ENCODE data around the gene MXRA8. TPM values are rescaled to one million over a fixed set of nuclear protein-coding genes. Genes with fewer than 3 reads are reported as not detected.

MXRA8 gene
- total RNA-seq, 1 donor from 2014 or later: 345 TPM

DNA sequence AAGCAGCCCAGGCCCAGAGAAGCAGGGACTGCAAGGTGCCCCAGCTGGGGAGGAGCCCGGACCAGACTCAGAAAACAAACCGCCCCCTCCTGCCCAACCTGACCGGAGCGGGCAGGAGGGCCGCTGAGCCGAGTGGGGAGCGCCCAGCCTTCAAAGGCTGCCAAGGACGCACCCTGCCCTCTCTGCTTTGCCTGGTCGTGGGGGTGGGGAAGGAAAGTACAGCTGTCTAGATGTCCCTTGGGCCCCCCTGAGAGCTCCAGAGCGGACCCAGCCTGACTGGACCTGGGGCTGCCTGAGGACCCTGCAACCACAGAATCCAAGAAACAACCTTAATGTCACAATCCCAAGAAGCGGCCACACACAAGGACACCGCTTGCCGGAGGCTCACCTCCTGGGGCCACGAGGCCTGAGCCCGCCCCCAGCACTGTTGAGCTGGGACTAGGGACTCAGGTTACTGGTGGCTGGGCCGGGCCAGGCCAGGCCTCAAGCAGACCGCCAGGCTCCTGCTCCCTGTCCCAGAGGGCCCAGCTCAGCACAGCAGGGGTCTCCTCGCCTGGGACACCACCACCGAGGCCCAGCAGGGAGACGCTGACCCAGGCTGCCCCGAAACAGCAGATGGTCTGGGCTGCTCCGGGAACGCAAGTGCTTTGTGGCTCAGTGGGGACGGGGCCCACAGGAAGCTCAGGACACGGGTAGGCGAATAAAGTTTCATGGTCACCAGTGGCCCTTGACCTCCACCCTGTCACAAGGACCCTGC is 10.5 kb downstream of the MXRA8 start:
- Histone ChIP-seq H3K4me3 (peak overlapping the region; percentile 91 to 93), H3K27me3 (no peaks in the 10 kb centered on the region), H3K27ac (peak overlapping the region; percentile 6 to 15), H3K36me3 (no peaks in the 10 kb centered on the region), H3K4me1 (peaks cover 7 to 44% of the 10 kb centered on the region in 2 donors), H3K9me3 (no peaks in the 10 kb centered on the region)
- intact Hi-C loops (cut with DNase I): loop anchor here (2.0 kb wide), 2 partner anchors 39 to 59 kb away; partner anchors contain the start of genes MRPL20 and PUSL1
- TF ChIP-seq, protein P1, sequence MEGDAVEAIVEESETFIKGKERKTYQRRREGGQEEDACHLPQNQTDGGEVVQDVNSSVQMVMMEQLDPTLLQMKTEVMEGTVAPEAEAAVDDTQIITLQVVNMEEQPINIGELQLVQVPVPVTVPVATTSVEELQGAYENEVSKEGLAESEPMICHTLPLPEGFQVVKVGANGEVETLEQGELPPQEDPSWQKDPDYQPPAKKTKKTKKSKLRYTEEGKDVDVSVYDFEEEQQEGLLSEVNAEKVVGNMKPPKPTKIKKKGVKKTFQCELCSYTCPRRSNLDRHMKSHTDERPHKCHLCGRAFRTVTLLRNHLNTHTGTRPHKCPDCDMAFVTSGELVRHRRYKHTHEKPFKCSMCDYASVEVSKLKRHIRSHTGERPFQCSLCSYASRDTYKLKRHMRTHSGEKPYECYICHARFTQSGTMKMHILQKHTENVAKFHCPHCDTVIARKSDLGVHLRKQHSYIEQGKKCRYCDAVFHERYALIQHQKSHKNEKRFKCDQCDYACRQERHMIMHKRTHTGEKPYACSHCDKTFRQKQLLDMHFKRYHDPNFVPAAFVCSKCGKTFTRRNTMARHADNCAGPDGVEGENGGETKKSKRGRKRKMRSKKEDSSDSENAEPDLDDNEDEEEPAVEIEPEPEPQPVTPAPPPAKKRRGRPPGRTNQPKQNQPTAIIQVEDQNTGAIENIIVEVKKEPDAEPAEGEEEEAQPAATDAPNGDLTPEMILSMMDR (IDR thresholded peaks at IDR 0.05): no peak
- no peak for DNase-seq (ENCODE audit: low spot score in 2 of 2)

DNA sequence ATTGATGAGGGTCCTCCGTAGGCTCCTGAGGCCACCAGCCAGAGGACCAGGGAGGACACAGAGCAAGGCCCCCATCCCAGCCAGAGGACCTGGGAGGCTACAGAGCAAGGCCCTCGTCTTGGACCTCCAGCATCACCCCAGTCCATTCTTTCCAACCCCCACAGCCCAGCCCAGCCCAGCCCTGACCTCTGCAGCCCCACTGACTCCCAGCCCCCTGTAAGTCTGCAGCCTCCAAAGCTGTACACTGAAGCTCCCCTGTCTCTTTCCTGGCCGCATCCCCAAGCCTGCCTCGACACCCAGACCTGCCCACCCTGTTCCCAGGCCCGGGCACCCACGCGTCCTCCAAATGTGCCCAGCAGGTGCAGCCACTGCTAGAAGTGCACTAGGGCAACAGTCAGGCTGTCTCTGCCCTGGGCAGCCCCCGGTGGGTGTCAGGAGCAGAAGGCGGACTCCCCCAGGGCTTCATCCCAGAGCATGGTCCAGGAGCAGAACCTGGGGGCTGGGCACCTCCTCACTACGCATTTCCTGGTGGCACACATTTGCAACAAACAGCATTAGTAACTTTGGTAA is 11.2 kb downstream of the MXRA8 start:
- no peaks in the 10 kb centered on the region for H3K9me3 ChIP-seq
- no peaks in the 10 kb centered on the region for H3K27me3 ChIP-seq
- intact Hi-C loops (cut with DNase I): no loop called here
- TF ChIP-seq, protein P1 (IDR thresholded peaks at IDR 0.05): no peak
- peaks cover 7 to 37% of the 10 kb centered on the region in 2 donors for H3K4me1 ChIP-seq
- peaks cover 0 to 2% of the 10 kb centered on the region in 2 donors for H3K36me3 ChIP-seq
- H3K4me3 ChIP-seq: peak overlapping the region; percentile 91 to 93
- no peak overlapping the region for H3K27ac ChIP-seq
- DNase-seq (ENCODE audit: low spot score in 2 of 2): no peak

DNA sequence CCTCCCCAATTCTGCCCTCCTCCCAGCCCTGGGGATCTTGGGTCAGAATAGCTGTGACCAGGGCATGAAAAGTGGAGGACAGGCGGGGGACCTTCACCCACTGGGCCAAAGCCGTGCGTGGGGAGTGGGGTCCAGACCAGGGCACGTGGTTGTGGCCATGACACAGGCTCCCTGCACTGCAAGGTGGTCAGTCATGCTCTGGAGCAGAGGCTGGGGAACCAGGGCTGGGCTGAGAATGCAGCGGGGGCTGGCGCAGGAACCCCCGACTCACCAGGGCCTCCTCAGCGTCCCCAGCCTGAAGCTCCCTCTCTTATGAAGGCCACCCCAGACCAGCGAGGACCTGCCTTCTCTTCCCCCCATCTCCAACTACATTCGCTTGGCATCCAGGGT is 11.9 kb downstream of the MXRA8 start:
- intact Hi-C loops (cut with DNase I): no loop called here

DNA sequence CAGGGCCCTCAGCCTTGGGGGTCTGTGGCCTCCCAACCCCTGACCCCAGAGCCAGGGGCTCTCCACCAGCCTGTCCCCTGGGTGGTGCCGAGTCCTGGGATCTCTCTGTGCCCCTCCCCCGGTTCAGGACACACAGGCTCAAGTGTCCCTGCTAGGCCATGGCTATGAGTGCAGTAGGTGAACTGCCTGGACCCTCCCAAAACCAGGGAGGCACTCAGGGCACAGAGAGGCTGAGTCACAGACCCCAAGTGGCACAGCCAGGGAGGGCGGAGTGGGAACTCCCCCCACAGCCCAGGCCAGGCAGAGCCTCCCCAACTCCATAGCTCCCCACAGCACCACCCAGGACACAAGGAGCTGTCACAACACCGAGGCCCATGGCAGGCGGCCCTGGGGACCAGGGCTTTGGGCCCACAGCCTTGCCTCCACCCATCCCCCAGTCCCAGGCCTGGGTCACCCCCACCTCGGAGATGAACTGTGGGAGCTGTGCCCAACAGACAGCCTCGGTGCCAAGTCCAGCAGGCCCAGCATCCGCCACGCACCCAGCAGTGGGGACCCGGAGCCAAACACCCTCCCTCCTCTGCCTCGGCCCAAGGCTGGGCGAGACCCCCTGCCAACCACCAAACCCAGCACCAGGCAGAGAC is 12.4 kb downstream of the MXRA8 start:
- Histone ChIP-seq H3K4me1 (peaks cover 3 to 30% of the 10 kb centered on the region in 2 donors), H3K27me3 (no peaks in the 10 kb centered on the region), H3K36me3 (peaks cover 9 to 10% of the 10 kb centered on the region in 2 donors), H3K27ac (no peak overlapping the region), H3K4me3 (peak overlapping the region in 1 of 2 donors; percentile 20), H3K9me3 (no peaks in the 10 kb centered on the region)
- intact Hi-C loops (cut with DNase I): no loop called here
- no peak for DNase-seq (ENCODE audit: low spot score in 2 of 2)
- TF ChIP-seq, protein P1 (IDR thresholded peaks at IDR 0.05): no peak

More for the DNA sequence above, 11.9 kb downstream of the MXRA8 start:
- DNase-seq (ENCODE audit: low spot score in 2 of 2): no peak
- Histone ChIP-seq H3K36me3 (peaks cover 5 to 8% of the 10 kb centered on the region in 2 donors), H3K27ac (no peak overlapping the region), H3K27me3 (no peaks in the 10 kb centered on the region), H3K9me3 (no peaks in the 10 kb centered on the region), H3K4me1 (peaks cover 5 to 31% of the 10 kb centered on the region in 2 donors), H3K4me3 (peak overlapping the region in 1 of 2 donors; percentile 20)
- TF ChIP-seq, protein P1 (IDR thresholded peaks at IDR 0.05): no peak

DNA sequence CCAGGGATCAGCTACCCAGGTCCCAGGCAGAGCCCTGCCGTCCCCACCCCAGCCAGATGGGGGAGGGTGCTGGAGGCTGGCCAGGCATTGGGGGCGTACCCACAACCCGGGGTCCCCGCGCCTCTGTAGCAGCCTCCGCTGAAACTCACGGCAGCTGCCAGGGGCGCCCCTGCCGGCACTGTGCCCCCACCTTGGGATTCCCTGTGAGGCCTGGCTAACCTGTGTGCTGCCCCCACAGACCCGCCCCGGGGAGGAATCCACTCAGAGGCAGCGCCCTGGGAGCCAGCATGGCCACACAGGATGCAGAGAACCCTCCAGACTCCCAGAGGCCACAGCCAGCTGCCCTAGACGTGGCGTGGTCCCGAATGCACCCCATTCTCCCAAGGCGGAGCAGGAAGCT is 13.0 kb downstream of the MXRA8 start:
- no peaks in the 10 kb centered on the region for H3K9me3 ChIP-seq
- H3K27ac ChIP-seq: no peak overlapping the region
- no peaks in the 10 kb centered on the region for H3K27me3 ChIP-seq
- TF ChIP-seq, protein P1 (IDR thresholded peaks at IDR 0.05): no peak
- no peak for DNase-seq (ENCODE audit: low spot score in 2 of 2)
- no peak overlapping the region for H3K4me3 ChIP-seq
- intact Hi-C loops (cut with DNase I): no loop called here
- peaks cover 3 to 30% of the 10 kb centered on the region in 2 donors for H3K4me1 ChIP-seq
- H3K36me3 ChIP-seq: peaks cover 10 to 14% of the 10 kb centered on the region in 2 donors
